Right forelimb (tissue), 1 donor: Measurements from ENCODE around the gene ZC3H7B.
"Not testable (repeated sequence)": the region's sequence is repeated elsewhere in the genome, so short reads cannot be mapped to it uniquely, and the experiment has no call there.

Source experiments
- DNase-seq: peaks from one replicate; pipeline ENCODE4 v3.0.0-alpha.2; 2018

ZC3H7B gene

GRCh38 chr22:41288245-41288946, 12.9 kb upstream of the ZC3H7B start:
- no peak for DNase-seq

GRCh38 chr22:41289671-41290070, 11.7 kb upstream of the ZC3H7B start:
- no peak for DNase-seq

GRCh38 chr22:41290262-41291221, 10.8 kb upstream of the ZC3H7B start:
- no peak for DNase-seq

- DNase-seq, result not testable (repeated sequence)
Observed at GRCh38 chr22:41294816-41295215, 6.5 kb upstream of the ZC3H7B start.

GRCh38 chr22:41296826-41297667, 4.3 kb upstream of the ZC3H7B start:
- DNase-seq, result no peak

- DNase-seq, result no peak
Observed at GRCh38 chr22:41300661-41301060, 664 bp upstream of the ZC3H7B start.

GRCh38 chr22:41302021-41302767, 869 bp downstream of the ZC3H7B start:
- peak; percentile 67 for DNase-seq

- no peak for DNase-seq
Observed at GRCh38 chr22:41302811-41303210, 1.5 kb downstream of the ZC3H7B start.

GRCh38 chr22:41305646-41306045, 4.3 kb downstream of the ZC3H7B start:
- DNase-seq, result no peak

- DNase-seq, result no peak
Observed at GRCh38 chr22:41308054-41308453, 6.7 kb downstream of the ZC3H7B start.

- no peak for DNase-seq
Observed at GRCh38 chr22:41308544-41308947, 7.2 kb downstream of the ZC3H7B start.

GRCh38 chr22:41310336-41310735, 9.0 kb downstream of the ZC3H7B start:
- no peak for DNase-seq

- no peak for DNase-seq
Observed at GRCh38 chr22:41311487-41311886, 10.2 kb downstream of the ZC3H7B start.

- no peak for DNase-seq
Observed at GRCh38 chr22:41314821-41315220, 13.5 kb downstream of the ZC3H7B start.

- DNase-seq, result no peak
Observed at GRCh38 chr22:41315586-41315985, 14.3 kb downstream of the ZC3H7B start.

GRCh38 chr22:41320416-41321240, 19.3 kb downstream of the ZC3H7B start:
- DNase-seq, result no peak

- no peak for DNase-seq
Observed at GRCh38 chr22:41324821-41325528, 23.6 kb downstream of the ZC3H7B start.

GRCh38 chr22:41327124-41327523, 25.8 kb downstream of the ZC3H7B start:
- no peak for DNase-seq

GRCh38 chr22:41330169-41330568, 28.8 kb downstream of the ZC3H7B start:
- DNase-seq, result no peak

- DNase-seq, result no peak
Observed at GRCh38 chr22:41332217-41332939, 31.1 kb downstream of the ZC3H7B start.
